PC-3 (cell line): ENCODE measurements around the gene LY86.

ENCODE experiments used
- EZH2 ChIP-seq: fragments of 300-600 bp; sonication (generic); IDR thresholded peaks from one replicate; pipeline ENCODE4 v1.6.1; 2017; ENCODE audit warnings: antibody characterized with exemption, mild to moderate bottlenecking, low read length; ENCODE audit not compliant: unreplicated experiment
- EZH2phosphoT487 ChIP-seq: fragments of 300-600 bp; sonication (generic); IDR thresholded peaks from 2 replicates; pipeline ENCODE4 v1.6.1; 2018; ENCODE audit warnings: mild to moderate bottlenecking, antibody characterized with exemption, low read length, borderline replicate concordance
- TF ChIP-seq, protein P1 (sequence below): fragments of 300-600 bp; sonication (generic); conservative IDR thresholded peaks from 2 replicates; pipeline ENCODE4 v1.5.1; 2017; ENCODE audit warnings: antibody characterized with exemption, low read depth, mild to moderate bottlenecking, low read length

DNA sequence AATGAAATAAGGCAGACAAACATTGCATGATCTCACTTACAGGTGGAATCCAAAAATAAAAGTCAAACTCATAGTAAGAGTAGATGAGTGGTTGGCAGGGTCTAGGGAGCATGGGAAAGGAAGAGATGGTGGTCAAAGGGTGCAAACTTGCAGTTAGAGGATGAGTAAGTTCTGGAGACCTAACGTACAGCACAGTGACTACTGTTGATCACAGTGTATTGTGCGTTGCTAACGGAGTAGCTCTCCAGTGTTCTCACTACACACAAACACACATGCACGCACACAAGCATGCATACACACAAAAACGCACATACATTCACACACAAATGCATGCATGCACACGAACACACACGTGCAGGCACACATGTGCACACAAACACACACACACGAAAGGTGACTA lies 54.9 kb downstream of the LY86 start:
- TF ChIP-seq, protein P1, sequence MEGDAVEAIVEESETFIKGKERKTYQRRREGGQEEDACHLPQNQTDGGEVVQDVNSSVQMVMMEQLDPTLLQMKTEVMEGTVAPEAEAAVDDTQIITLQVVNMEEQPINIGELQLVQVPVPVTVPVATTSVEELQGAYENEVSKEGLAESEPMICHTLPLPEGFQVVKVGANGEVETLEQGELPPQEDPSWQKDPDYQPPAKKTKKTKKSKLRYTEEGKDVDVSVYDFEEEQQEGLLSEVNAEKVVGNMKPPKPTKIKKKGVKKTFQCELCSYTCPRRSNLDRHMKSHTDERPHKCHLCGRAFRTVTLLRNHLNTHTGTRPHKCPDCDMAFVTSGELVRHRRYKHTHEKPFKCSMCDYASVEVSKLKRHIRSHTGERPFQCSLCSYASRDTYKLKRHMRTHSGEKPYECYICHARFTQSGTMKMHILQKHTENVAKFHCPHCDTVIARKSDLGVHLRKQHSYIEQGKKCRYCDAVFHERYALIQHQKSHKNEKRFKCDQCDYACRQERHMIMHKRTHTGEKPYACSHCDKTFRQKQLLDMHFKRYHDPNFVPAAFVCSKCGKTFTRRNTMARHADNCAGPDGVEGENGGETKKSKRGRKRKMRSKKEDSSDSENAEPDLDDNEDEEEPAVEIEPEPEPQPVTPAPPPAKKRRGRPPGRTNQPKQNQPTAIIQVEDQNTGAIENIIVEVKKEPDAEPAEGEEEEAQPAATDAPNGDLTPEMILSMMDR: no peak
- TF ChIP-seq EZH2 (no peak), EZH2phosphoT487 (no peak)
